Measurements from ENCODE around the gene ACTL8. TPM values are rescaled to one million over a fixed set of nuclear protein-coding genes. Genes with fewer than 3 reads are reported as not detected.

Gene ACTL8
- total and polyA plus RNA-seq, 11 donors = not detected

DNA sequence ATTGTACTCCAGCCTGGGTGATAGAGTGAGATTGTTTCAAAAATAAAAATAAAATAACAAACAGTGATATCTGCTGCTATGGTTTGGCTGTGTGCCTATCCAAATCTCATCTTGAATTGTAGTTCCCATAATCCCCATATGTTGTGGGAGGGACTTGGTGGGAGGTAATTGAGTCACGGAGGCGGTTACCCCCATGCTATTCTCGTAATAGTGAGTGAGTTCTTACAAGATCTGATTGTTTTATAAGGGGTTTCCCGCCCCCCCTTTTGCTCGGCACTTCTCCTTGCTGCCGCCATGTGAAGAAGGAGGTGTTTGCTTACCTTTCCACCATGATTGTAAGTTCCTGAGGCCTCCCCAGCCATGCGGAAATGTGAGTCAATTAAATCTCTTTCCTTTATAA lies 47.8 kb downstream of the ACTL8 start:
- no peak overlapping the region for H3K27ac ChIP-seq
- H3K4me1 ChIP-seq = no peaks in the 10 kb centered on the region
- no peak overlapping the region for H3K4me3 ChIP-seq
- H3K27me3 ChIP-seq = peaks cover 0 to 26% (median under 1%) of the 10 kb centered on the region in 9 donors
- H3K9me3 ChIP-seq = no peaks in the 10 kb centered on the region
- ATAC-seq = no peak
- no peaks in the 10 kb centered on the region for H3K36me3 ChIP-seq
- DNase-seq = no peak
- 73 to 91% (median 85%) methylated on average over 7 of the region's 7 CpGs for WGBS, 4 donors
- TF ChIP-seq POLR2A (IDR thresholded peaks at IDR 0.05) = no peak
- TF ChIP-seq, protein P1, sequence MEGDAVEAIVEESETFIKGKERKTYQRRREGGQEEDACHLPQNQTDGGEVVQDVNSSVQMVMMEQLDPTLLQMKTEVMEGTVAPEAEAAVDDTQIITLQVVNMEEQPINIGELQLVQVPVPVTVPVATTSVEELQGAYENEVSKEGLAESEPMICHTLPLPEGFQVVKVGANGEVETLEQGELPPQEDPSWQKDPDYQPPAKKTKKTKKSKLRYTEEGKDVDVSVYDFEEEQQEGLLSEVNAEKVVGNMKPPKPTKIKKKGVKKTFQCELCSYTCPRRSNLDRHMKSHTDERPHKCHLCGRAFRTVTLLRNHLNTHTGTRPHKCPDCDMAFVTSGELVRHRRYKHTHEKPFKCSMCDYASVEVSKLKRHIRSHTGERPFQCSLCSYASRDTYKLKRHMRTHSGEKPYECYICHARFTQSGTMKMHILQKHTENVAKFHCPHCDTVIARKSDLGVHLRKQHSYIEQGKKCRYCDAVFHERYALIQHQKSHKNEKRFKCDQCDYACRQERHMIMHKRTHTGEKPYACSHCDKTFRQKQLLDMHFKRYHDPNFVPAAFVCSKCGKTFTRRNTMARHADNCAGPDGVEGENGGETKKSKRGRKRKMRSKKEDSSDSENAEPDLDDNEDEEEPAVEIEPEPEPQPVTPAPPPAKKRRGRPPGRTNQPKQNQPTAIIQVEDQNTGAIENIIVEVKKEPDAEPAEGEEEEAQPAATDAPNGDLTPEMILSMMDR (IDR thresholded peaks at IDR 0.05) = no peak
- intact Hi-C loops (cut with DNase I) = no loop called here

DNA sequence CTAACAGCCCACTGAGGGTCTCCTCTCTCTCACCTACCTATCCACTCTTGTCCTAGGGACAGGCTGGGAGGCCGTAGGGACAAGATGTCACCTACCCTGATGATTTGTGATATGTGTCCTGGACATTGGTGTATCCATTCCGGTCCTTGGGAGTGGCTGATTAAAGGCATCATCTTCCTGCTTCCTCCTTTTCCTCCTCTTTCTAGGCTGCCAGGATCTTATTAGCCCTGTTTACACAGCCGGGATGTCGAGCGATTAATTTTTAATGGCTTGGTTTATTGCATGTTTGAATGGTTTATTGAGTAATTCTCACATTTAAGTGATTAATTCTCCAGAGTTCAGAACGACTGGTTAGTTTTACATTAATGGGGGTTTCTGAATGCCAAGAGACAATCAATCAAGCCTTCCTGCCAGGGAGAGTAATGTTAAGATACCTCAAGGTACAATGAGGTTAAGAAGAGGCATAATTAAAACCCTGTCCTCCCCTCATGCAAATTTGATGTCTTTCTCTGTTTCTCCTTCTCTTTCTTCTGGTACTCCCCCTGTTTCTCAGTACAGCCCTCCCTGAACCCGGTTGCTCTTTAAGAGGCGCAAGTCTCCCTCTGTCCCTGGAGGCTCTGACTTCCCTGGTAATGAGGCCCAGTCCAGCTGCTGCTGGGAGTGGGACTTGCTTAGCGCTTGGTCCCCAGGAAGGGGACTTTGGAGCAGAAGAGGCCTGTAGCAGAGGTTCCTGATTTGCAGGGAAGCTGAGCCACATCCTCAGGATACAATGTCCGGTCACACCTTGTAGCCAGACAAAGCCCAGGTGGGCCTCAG lies 50.9 kb downstream of the ACTL8 start:
- Histone ChIP-seq H3K9me3 (peaks cover 0 to 7% (median 0%) of the 10 kb centered on the region in 12 donors), H3K27ac (no peak overlapping the region), H3K27me3 (peaks cover 0 to 13% (median 0%) of the 10 kb centered on the region in 9 donors), H3K4me1 (no peaks in the 10 kb centered on the region), H3K36me3 (no peaks in the 10 kb centered on the region), H3K4me3 (no peak overlapping the region)
- 69 to 73% (median 71%) methylated on average over 9 to 10 of the region's 10 CpGs for WGBS, 4 donors
- intact Hi-C loops (cut with DNase I) = no loop called here
- DNase-seq = no peak
- no peak for ATAC-seq
- TF ChIP-seq POLR2A (IDR thresholded peaks at IDR 0.05) = no peak
- TF ChIP-seq, protein P1 (IDR thresholded peaks at IDR 0.05) = no peak

DNA sequence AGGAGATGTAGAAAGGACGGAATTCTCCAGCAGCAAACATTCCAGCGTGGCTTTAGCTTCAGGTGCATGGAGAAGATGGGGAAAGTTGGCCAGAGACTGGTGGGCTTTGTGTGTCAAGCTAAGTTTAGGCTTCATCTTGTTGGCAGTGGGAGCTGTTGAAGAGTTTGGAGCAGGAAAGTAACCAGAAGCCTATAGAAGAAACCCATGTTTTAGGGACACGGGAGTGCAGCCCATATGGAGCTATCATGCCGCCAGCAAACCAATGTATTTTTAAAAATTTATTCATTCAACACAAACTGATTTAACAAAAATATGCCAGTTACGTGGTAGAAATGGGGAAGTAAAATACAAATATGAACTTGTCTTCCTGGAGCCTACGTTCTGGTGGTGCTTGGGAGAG lies 53.7 kb downstream of the ACTL8 start:
- no peak for TF ChIP-seq POLR2A (IDR thresholded peaks at IDR 0.05)
- TF ChIP-seq, protein P1 (IDR thresholded peaks at IDR 0.05) = no peak
- intact Hi-C loops (cut with DNase I) = no loop called here
- Histone ChIP-seq H3K36me3 (no peaks in the 10 kb centered on the region), H3K27ac (no peak overlapping the region), H3K9me3 (peaks cover 0 to 7% (median 0%) of the 10 kb centered on the region in 12 donors), H3K27me3 (peaks cover 0 to 2% (median 0%) of the 10 kb centered on the region in 9 donors), H3K4me3 (no peak overlapping the region), H3K4me1 (no peaks in the 10 kb centered on the region)
- ATAC-seq = no peak
- WGBS, 4 donors = 75 to 77% (median 76%) methylated on average over 6 of the region's 6 CpGs
- no peak for DNase-seq

DNA sequence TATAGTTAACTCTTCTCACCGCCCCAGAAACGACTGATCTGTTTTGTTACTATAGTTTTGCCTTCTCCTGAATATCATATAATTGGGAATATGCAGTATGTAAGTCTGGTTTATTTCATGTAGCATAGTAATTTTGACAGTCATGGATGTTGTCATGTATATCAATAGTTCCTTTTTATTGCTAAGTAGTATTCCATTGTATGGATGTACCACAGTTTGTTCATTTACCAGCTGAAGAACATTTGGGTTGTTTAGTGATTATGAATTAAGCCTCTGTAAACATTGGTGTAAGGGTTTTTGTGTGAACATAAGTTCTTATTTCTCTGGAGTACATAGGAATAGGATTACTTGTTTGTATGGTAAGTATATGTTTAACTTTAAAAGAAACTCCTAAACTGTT lies 55.5 kb downstream of the ACTL8 start:
- H3K27ac ChIP-seq = no peak overlapping the region
- H3K36me3 ChIP-seq = no peaks in the 10 kb centered on the region
- H3K4me3 ChIP-seq = no peak overlapping the region
- DNase-seq = no peak
- H3K27me3 ChIP-seq = no peaks in the 10 kb centered on the region
- no peaks in the 10 kb centered on the region for H3K4me1 ChIP-seq
- TF ChIP-seq, protein P1 (IDR thresholded peaks at IDR 0.05) = no peak
- TF ChIP-seq POLR2A (IDR thresholded peaks at IDR 0.05) = no peak
- 73 to 99% (median 96%) methylated on average over 2 of the region's 2 CpGs for WGBS, 4 donors
- H3K9me3 ChIP-seq = peaks cover 0 to 16% (median 0%) of the 10 kb centered on the region in 12 donors
- intact Hi-C loops (cut with DNase I) = no loop called here
- no peak for ATAC-seq

Measured in heart left ventricle (tissue), 16 donors.